ENCODE measurements around the gene RANBP9.

RANBP9 gene

DNA sequence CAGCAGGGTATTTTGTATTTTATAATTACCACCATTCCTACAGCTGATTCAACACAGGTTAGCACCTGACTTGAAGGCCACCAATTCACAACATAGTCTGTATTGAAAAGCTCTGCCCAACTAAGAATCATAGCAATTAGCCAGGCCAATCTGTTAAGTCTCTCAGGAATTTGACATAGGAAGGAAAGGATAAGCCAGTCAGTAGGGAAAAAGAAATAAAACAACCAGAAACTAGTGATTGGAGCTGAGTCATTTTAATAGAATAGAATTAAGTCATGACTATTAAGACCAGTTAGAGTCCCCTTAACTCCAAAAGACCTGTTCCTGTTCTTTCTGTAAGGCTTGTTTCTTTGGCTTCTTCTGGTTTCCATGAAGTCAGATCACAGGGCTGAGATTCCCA is 8.1 kb downstream of the RANBP9 start:
- TF ChIP-seq CTCF (IDR thresholded peaks at IDR 0.05; ENCODE audit: low read depth, low read length, missing control alignments): no peak
- no peak overlapping the region for H3K4me3 ChIP-seq (ENCODE audit: low read depth, low read length)
- in situ Hi-C loops (cut with HindIII; ENCODE audit: low sequenced_read_pairs): no loop called here
- DNase-seq (ENCODE audit: low read depth): no peak

DNA sequence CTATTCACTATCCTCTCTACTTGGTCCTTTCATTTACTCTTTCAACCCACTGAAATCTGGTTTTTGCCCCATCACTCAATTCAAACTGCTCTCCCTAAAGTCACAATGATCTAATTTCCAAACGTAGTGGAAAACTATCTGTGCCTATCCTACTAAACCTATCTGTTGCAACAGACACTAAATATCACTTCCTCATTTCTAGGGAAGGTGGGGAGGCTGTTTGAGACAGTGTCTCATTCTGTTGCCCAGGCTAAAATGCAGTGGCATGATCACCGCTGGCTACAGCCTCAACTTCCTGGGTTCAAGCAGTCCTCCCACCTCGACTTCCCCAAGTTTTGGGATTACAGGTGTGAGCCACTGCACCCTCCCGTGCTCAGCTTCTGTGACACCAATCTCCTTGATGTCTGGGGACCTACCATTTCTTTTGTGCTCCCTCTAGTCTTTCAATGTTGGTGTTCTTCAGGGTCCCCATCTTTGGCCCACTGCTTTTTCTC is 8.8 kb downstream of the RANBP9 start:
- in situ Hi-C loops (cut with HindIII; ENCODE audit: low sequenced_read_pairs): no loop called here
- no peak for DNase-seq (ENCODE audit: low read depth)
- no peak overlapping the region for H3K4me3 ChIP-seq (ENCODE audit: low read depth, low read length)
- no peak for TF ChIP-seq CTCF (IDR thresholded peaks at IDR 0.05; ENCODE audit: low read depth, low read length, missing control alignments)

GRCh38 chr6:13700232-13700631 is 11.4 kb downstream of the RANBP9 start:
- in situ Hi-C loops (cut with HindIII; ENCODE audit: low sequenced_read_pairs): no loop called here
- no peak for TF ChIP-seq CTCF (IDR thresholded peaks at IDR 0.05; ENCODE audit: low read depth, low read length, missing control alignments)
- DNase-seq (ENCODE audit: low read depth): no peak
- H3K4me3 ChIP-seq (ENCODE audit: low read depth, low read length): no peak overlapping the region

GRCh38 chr6:13698715-13699114 is 12.9 kb downstream of the RANBP9 start:
- in situ Hi-C loops (cut with HindIII; ENCODE audit: low sequenced_read_pairs): no loop called here
- no peak overlapping the region for H3K4me3 ChIP-seq (ENCODE audit: low read depth, low read length)
- no peak for TF ChIP-seq CTCF (IDR thresholded peaks at IDR 0.05; ENCODE audit: low read depth, low read length, missing control alignments)
- DNase-seq (ENCODE audit: low read depth): no peak

- H3K4me3 ChIP-seq (ENCODE audit: low read depth, low read length): no peak overlapping the region
- in situ Hi-C loops (cut with HindIII; ENCODE audit: low sequenced_read_pairs): no loop called here
- no peak for TF ChIP-seq CTCF (IDR thresholded peaks at IDR 0.05; ENCODE audit: low read depth, low read length, missing control alignments)
- DNase-seq (ENCODE audit: low read depth): no peak
Observed at GRCh38 chr6:13697857-13698256, 13.8 kb downstream of the RANBP9 start.

GRCh38 chr6:13696226-13696625 is 15.4 kb downstream of the RANBP9 start:
- no peak for TF ChIP-seq CTCF (IDR thresholded peaks at IDR 0.05; ENCODE audit: low read depth, low read length, missing control alignments)
- DNase-seq (ENCODE audit: low read depth): no peak
- in situ Hi-C loops (cut with HindIII; ENCODE audit: low sequenced_read_pairs): no loop called here
- H3K4me3 ChIP-seq (ENCODE audit: low read depth, low read length): no peak overlapping the region

GRCh38 chr6:13695252-13695651 is 16.4 kb downstream of the RANBP9 start:
- TF ChIP-seq CTCF (IDR thresholded peaks at IDR 0.05; ENCODE audit: low read depth, low read length, missing control alignments): no peak
- DNase-seq (ENCODE audit: low read depth): no peak
- no peak overlapping the region for H3K4me3 ChIP-seq (ENCODE audit: low read depth, low read length)
- in situ Hi-C loops (cut with HindIII; ENCODE audit: low sequenced_read_pairs): no loop called here

All from astrocyte of the cerebellum (primary cell).